Mucosa of descending colon (tissue), 3 donors: ENCODE data around the gene ZMIZ1. TPM values are rescaled to one million over a fixed set of nuclear protein-coding genes. Genes with fewer than 3 reads are reported as not detected.

Experiments used
- ATAC-seq: fragments of 200-7000 bp; cut with Tn5 transposase; one replicate; pipeline ENCODE4 v1.9.1; 2020; ENCODE audit warnings: mild to moderate bottlenecking, moderate library complexity
- DNase-seq, 3 donors: peaks; one replicate each; pipeline ENCODE4 v3.0.0-alpha.2; 2020
- H3K36me3 ChIP-seq: fragments of 200-600 bp; one replicate; pipeline ENCODE4 v1.8.0; 2021; ENCODE audit warnings: low read depth, mild to moderate bottlenecking
- H3K4me1 ChIP-seq: fragments of 200-600 bp; one replicate; pipeline ENCODE4 v1.8.0; 2021; ENCODE audit warnings: low read depth, mild to moderate bottlenecking
- H3K4me3 ChIP-seq: fragments of 200-600 bp; one replicate; pipeline ENCODE4 v1.8.0; 2021; ENCODE audit warnings: mild to moderate bottlenecking
- H3K9me3 ChIP-seq: fragments of 200-600 bp; one replicate; pipeline ENCODE4 v1.8.0; 2021; ENCODE audit warnings: mild to moderate bottlenecking
- intact Hi-C, 2 donors: fragments of 100-400 bp; cut with DNase I in 1 of 2; cut with micrococcal nuclease in 1 of 2; formaldehyde crosslinking; loops; one replicate each; pipeline versions ENCODE4 v1.11.0 to v1.11.1; 2022; cut with DNase I, micrococcal nuclease
- total RNA-seq, 3 donors: library from RNA; stranded (reverse); fragmentation: NEBNext Ultra II Directional in 2 of 3; extraction: Animal tissue kit (Norgen Biotek cat#: 25700) in 2 of 3; gene quantifications; one replicate each; pipeline versions ENCODE4 v1.2.1 to v1.2.4, GENCODE V29; 2021 to 2023
- TF ChIP-seq, protein P1 (sequence below): fragments of 200-600 bp; IDR thresholded peaks from one replicate; pipeline ENCODE4 v1.8.0; 2022; ENCODE audit warnings: antibody characterized with exemption, mild to moderate bottlenecking
- donor health status: DM: no; HTN: no; CAD: no; lungs with moderate emphysema.
- donor health status: DM: no; HTN: no; CAD: no.
- donor health status: DM: no; HTN: yes; CAD: no.

ZMIZ1 gene
- total RNA-seq, 3 donors from 2014 or later = 61.4 to 103 (median 89.1) TPM

DNA sequence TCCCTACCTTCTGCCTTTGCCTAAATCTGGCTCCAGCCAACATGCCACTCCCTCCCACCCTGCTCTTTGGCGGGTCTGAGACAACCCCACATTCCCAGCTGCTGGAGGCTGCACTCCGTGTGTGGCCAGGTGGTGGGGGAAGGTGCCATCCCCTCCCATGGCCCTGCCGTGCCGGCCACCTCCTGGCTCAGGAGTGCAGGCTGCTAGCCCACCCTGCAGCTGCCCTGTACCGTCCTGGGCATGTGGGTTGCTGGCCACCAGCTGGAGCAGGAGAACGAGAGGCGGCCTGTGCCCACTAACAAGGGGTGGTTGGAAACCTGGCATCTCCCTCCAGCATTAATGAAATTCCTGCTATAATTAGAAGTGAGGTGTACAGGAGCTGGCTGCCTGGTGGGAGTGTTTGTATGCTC lies 97.6 kb downstream of the ZMIZ1 start:
- ATAC-seq (no peak), DNase-seq (no peak)
- TF ChIP-seq, protein P1, sequence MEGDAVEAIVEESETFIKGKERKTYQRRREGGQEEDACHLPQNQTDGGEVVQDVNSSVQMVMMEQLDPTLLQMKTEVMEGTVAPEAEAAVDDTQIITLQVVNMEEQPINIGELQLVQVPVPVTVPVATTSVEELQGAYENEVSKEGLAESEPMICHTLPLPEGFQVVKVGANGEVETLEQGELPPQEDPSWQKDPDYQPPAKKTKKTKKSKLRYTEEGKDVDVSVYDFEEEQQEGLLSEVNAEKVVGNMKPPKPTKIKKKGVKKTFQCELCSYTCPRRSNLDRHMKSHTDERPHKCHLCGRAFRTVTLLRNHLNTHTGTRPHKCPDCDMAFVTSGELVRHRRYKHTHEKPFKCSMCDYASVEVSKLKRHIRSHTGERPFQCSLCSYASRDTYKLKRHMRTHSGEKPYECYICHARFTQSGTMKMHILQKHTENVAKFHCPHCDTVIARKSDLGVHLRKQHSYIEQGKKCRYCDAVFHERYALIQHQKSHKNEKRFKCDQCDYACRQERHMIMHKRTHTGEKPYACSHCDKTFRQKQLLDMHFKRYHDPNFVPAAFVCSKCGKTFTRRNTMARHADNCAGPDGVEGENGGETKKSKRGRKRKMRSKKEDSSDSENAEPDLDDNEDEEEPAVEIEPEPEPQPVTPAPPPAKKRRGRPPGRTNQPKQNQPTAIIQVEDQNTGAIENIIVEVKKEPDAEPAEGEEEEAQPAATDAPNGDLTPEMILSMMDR = no peak
- no peaks in the 10 kb centered on the region for H3K9me3 ChIP-seq
- no peaks in the 10 kb centered on the region for H3K4me1 ChIP-seq
- intact Hi-C loops = no loop called here
- H3K36me3 ChIP-seq = no peaks in the 10 kb centered on the region
- no peak overlapping the region for H3K4me3 ChIP-seq

DNA sequence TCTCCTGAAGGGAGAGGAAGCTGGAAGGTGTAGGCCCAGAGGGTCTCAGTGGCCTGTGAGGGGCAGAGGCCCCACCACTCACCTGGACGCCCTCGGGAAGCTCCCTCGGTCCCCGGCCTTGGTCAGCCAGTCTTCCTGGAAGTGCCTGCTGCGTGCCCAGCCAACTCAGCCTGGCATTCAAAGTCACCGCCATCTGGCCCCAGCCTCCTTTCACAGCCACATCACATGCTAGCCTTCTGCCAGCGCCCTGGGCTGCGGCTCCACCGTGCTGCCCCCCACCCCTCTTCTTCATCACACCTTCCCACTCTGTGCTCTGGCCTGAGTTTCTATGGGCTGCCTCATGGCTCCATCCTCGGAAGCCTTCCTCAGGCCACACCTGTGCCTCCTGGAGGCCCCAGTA lies 98.0 kb downstream of the ZMIZ1 start:
- intact Hi-C loops = no loop called here
- TF ChIP-seq, protein P1 = no peak
- H3K36me3 ChIP-seq = no peaks in the 10 kb centered on the region
- ATAC-seq = no peak
- no peak overlapping the region for H3K4me3 ChIP-seq
- no peaks in the 10 kb centered on the region for H3K4me1 ChIP-seq
- no peaks in the 10 kb centered on the region for H3K9me3 ChIP-seq
- DNase-seq = no peak

DNA sequence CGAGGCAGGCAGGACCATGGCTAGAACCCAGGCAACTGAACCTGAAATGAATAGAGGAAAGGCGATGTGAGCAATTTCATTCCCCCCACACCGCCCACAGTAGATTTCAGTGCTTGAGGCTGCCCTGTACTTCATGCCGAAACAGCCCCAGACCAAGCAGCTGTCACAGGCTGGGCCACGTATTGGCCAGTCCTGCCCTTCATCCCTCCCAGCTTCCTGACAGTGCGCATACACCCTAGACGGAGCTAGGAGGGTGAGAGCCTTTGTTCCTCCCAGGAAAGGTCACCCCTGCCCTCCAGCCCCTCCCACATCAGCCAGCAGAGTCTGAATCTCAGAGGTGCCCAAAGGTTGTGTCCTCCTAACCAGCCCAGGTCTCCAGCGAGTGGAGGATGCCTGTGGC lies 98.8 kb downstream of the ZMIZ1 start:
- Histone ChIP-seq H3K36me3 (no peaks in the 10 kb centered on the region), H3K4me1 (no peaks in the 10 kb centered on the region), H3K4me3 (no peak overlapping the region), H3K9me3 (no peaks in the 10 kb centered on the region)
- no peak for ATAC-seq
- TF ChIP-seq, protein P1 = no peak
- intact Hi-C loops = no loop called here
- no peak for DNase-seq

DNA sequence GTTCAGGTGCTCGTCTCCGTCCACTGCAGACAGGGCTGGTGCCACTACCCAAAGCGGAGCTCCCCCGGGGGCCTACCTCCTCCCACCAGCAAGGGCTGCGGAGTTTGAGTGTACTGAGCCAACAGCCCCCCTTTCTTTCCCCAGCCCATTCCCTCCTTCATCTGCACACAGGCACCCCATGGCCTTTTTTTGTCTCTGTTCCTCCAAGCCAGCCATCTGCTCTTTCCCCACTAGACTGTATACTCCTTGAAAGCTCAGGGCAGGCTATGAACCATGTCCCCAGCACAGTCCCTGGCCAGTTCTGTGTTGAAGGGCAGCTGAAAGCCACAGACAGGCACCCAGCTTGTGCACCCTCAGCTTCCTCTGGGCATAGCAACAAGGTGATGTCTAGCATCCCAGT lies 99.4 kb downstream of the ZMIZ1 start:
- Histone ChIP-seq H3K4me1 (no peaks in the 10 kb centered on the region), H3K9me3 (no peaks in the 10 kb centered on the region), H3K36me3 (no peaks in the 10 kb centered on the region), H3K4me3 (no peak overlapping the region)
- ATAC-seq (no peak), DNase-seq (no peak)
- TF ChIP-seq, protein P1 = no peak
- intact Hi-C loops = no loop called here

DNA sequence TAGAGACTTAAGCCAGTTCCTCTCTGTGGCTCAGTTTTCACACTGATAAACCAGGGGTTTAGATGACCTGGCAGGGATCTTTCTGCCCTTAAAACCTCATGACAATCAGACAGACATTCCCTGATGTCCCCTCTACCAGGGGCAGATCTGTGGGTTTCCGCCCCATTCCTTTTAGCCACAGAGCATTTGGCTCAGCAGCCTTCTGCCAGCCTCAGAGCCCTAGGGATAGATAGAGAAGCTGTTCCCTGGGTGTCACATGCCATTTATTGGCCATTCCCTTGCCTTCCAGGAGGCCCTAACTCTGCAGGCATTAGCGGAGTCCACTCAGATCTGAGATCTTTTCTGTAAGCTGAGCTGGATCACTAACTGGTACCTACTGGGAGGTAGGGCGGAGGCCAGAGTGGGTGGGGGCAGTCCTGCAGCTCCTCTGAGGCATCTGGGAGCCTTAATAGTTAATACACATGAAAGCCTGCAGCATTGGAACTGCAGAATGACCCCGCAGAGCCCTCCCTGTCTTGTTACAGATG lies 101.5 kb downstream of the ZMIZ1 start:
- no peak for ATAC-seq
- intact Hi-C loops = no loop called here
- H3K4me3 ChIP-seq = no peak overlapping the region
- TF ChIP-seq, protein P1 = no peak
- no peaks in the 10 kb centered on the region for H3K36me3 ChIP-seq
- DNase-seq = no peak
- no peaks in the 10 kb centered on the region for H3K4me1 ChIP-seq
- no peaks in the 10 kb centered on the region for H3K9me3 ChIP-seq

DNA sequence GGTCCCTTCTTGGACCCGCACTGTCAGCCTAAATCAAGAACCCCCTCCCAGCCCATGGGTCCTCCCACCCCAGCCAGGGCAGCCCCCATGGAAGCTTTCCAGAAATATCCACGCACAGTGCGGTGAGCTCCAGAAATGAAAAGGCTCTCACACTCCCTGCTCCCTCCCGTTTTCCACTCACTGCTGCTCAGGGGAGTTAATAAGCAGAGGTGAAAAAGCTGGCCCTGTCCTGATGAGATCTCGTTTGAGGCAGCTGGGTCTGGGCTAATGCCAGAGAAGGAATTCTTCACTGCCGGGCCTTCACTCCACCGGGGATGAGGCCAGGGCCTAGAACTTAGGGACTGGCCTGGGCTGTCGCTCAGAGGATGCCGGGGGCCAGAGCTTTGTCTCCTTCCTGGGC lies 102.2 kb downstream of the ZMIZ1 start:
- H3K4me3 ChIP-seq = no peak overlapping the region
- intact Hi-C loops = no loop called here
- DNase-seq (no peak), ATAC-seq (no peak)
- H3K4me1 ChIP-seq = no peaks in the 10 kb centered on the region
- TF ChIP-seq, protein P1 = no peak
- no peaks in the 10 kb centered on the region for H3K36me3 ChIP-seq
- H3K9me3 ChIP-seq = no peaks in the 10 kb centered on the region
